ENCODE results near the gene CRTC1. TPM values are rescaled to one million over a fixed set of nuclear protein-coding genes. Genes with fewer than 3 reads are reported as not detected.

CRTC1 gene
- polyA plus RNA-seq, 1 donor from 2014 or later, result 1.7 TPM

- Mint-ChIP-seq H3K36me3 (no peaks in the 10 kb centered on the region), H3K4me3 (peak overlapping the region in 2 of 4 donors; percentile 23 to 79), H3K27me3 (peaks cover 1% of the 10 kb centered on the region), H3K9me3 (no peaks in the 10 kb centered on the region), H3K4me1 (peaks cover 6 to 21% (median 21%) of the 10 kb centered on the region in 3 donors), H3K27ac (peak overlapping the region; percentile 4 to 88 (median 78))
Measured at GRCh38 chr19:18659281-18660050, 24.0 kb upstream of the CRTC1 start.

GRCh38 chr19:18660051-18660910, 23.2 kb upstream of the CRTC1 start:
- Mint-ChIP-seq H3K27ac (peak overlapping the region in 1 of 3 donors; percentile 84), H3K4me1 (peaks cover 6 to 21% (median 21%) of the 10 kb centered on the region in 3 donors), H3K27me3 (peaks cover 1% of the 10 kb centered on the region), H3K9me3 (no peaks in the 10 kb centered on the region), H3K36me3 (no peaks in the 10 kb centered on the region), H3K4me3 (no peak overlapping the region)

- peaks cover 1% of the 10 kb centered on the region for H3K27me3 Mint-ChIP-seq
- peak overlapping the region in 1 of 4 donors; percentile 35 for H3K4me3 Mint-ChIP-seq
- H3K27ac Mint-ChIP-seq, result peak overlapping the region in 1 of 3 donors; percentile 84
Measured at GRCh38 chr19:18660939-18661670, 22.4 kb upstream of the CRTC1 start.

GRCh38 chr19:18662972-18663732, 20.3 kb upstream of the CRTC1 start:
- Mint-ChIP-seq H3K4me3 (peak overlapping the region in 1 of 4 donors; percentile 43), H3K36me3 (no peaks in the 10 kb centered on the region), H3K27ac (no peak overlapping the region), H3K27me3 (no peaks in the 10 kb centered on the region), H3K9me3 (no peaks in the 10 kb centered on the region), H3K4me1 (peaks cover 6 to 14% (median 14%) of the 10 kb centered on the region in 3 donors)

More at GRCh38 chr19:18660939-18661670, 22.4 kb upstream of the CRTC1 start:
- no peaks in the 10 kb centered on the region for H3K36me3 Mint-ChIP-seq
- no peaks in the 10 kb centered on the region for H3K9me3 Mint-ChIP-seq
- H3K4me1 Mint-ChIP-seq, result peaks cover 6 to 21% (median 21%) of the 10 kb centered on the region in 3 donors

GRCh38 chr19:18663940-18664530, 19.4 kb upstream of the CRTC1 start:
- H3K4me3 Mint-ChIP-seq, result no peak overlapping the region
- no peaks in the 10 kb centered on the region for H3K27me3 Mint-ChIP-seq
- no peaks in the 10 kb centered on the region for H3K9me3 Mint-ChIP-seq
- peak overlapping the region in 1 of 3 donors; percentile 73 for H3K27ac Mint-ChIP-seq
- H3K4me1 Mint-ChIP-seq, result peaks cover 5 to 10% (median 6%) of the 10 kb centered on the region in 3 donors
- H3K36me3 Mint-ChIP-seq, result no peaks in the 10 kb centered on the region

- no peak overlapping the region for H3K4me3 Mint-ChIP-seq
- no peak overlapping the region for H3K27ac Mint-ChIP-seq
- H3K27me3 Mint-ChIP-seq, result no peaks in the 10 kb centered on the region
- no peaks in the 10 kb centered on the region for H3K9me3 Mint-ChIP-seq
- H3K4me1 Mint-ChIP-seq, result peaks cover 2 to 5% (median 3%) of the 10 kb centered on the region in 3 donors
- peaks cover 7% of the 10 kb centered on the region for H3K36me3 Mint-ChIP-seq
Measured at GRCh38 chr19:18665771-18666202, 17.7 kb upstream of the CRTC1 start.

- Mint-ChIP-seq H3K27ac (no peak overlapping the region), H3K27me3 (no peaks in the 10 kb centered on the region), H3K4me3 (peak overlapping the region in 1 of 4 donors; percentile 23), H3K4me1 (peaks cover 2 to 4% (median 3%) of the 10 kb centered on the region in 3 donors), H3K9me3 (no peaks in the 10 kb centered on the region), H3K36me3 (peaks cover 7% of the 10 kb centered on the region)
Measured at GRCh38 chr19:18666317-18666716, 17.2 kb upstream of the CRTC1 start.

- Mint-ChIP-seq H3K4me3 (peak overlapping the region in 1 of 4 donors; percentile 23), H3K4me1 (peaks cover 2 to 3% (median 3%) of the 10 kb centered on the region in 3 donors), H3K27ac (no peak overlapping the region), H3K36me3 (peaks cover 7% of the 10 kb centered on the region), H3K9me3 (no peaks in the 10 kb centered on the region), H3K27me3 (no peaks in the 10 kb centered on the region)
Measured at GRCh38 chr19:18666784-18667183, 16.7 kb upstream of the CRTC1 start.

- Mint-ChIP-seq H3K9me3 (no peaks in the 10 kb centered on the region), H3K4me3 (no peak overlapping the region), H3K36me3 (peaks cover 7% of the 10 kb centered on the region), H3K27ac (no peak overlapping the region), H3K4me1 (peaks cover 2 to 3% (median 3%) of the 10 kb centered on the region in 3 donors), H3K27me3 (no peaks in the 10 kb centered on the region)
Measured at GRCh38 chr19:18667531-18668251, 15.8 kb upstream of the CRTC1 start.

GRCh38 chr19:18668252-18668631, 15.2 kb upstream of the CRTC1 start:
- H3K27ac Mint-ChIP-seq, result no peak overlapping the region
- H3K36me3 Mint-ChIP-seq, result peaks cover 7% of the 10 kb centered on the region
- H3K9me3 Mint-ChIP-seq, result no peaks in the 10 kb centered on the region
- no peak overlapping the region for H3K4me3 Mint-ChIP-seq
- H3K27me3 Mint-ChIP-seq, result no peaks in the 10 kb centered on the region
- peaks cover 2 to 3% (median 3%) of the 10 kb centered on the region in 3 donors for H3K4me1 Mint-ChIP-seq

GRCh38 chr19:18668744-18669523, 14.5 kb upstream of the CRTC1 start:
- Mint-ChIP-seq H3K27ac (no peak overlapping the region), H3K4me3 (no peak overlapping the region), H3K4me1 (peaks cover 0 to 3% (median 2%) of the 10 kb centered on the region in 3 donors), H3K36me3 (peaks cover 7% of the 10 kb centered on the region), H3K9me3 (no peaks in the 10 kb centered on the region), H3K27me3 (no peaks in the 10 kb centered on the region)

- peaks cover 7% of the 10 kb centered on the region for H3K36me3 Mint-ChIP-seq
- no peak overlapping the region for H3K27ac Mint-ChIP-seq
- no peaks in the 10 kb centered on the region for H3K9me3 Mint-ChIP-seq
- no peaks in the 10 kb centered on the region for H3K27me3 Mint-ChIP-seq
- H3K4me1 Mint-ChIP-seq, result peaks cover 0 to 3% (median 2%) of the 10 kb centered on the region in 3 donors
- H3K4me3 Mint-ChIP-seq, result no peak overlapping the region
Measured at GRCh38 chr19:18669524-18669817, 14.0 kb upstream of the CRTC1 start.

- Mint-ChIP-seq H3K4me3 (no peak overlapping the region), H3K9me3 (no peaks in the 10 kb centered on the region), H3K4me1 (peaks cover 0 to 3% (median 3%) of the 10 kb centered on the region in 3 donors), H3K27me3 (no peaks in the 10 kb centered on the region), H3K27ac (peak overlapping the region in 1 of 3 donors; percentile 63), H3K36me3 (peaks cover 7% of the 10 kb centered on the region)
Measured at GRCh38 chr19:18669883-18670282, 13.6 kb upstream of the CRTC1 start.
